ENCODE results near the gene CD79A. TPM values are rescaled to one million over a fixed set of nuclear protein-coding genes. Genes with fewer than 3 reads are reported as not detected.

The CD79A gene
- total and polyA plus RNA-seq, 2 donors (not counting 3 experiments of a cell fraction or from before 2014, with no cell fraction given) = 0.32 TPM; not detected in 1

- no TSS peak for BruUV-seq (replicated peaks)
- Histone ChIP-seq H3K9me1 (replicated peaks; ENCODE audit: control insufficient read depth, extremely low read depth, insufficient read depth, low read length) (no peaks in the 10 kb centered on the region), H3K27me3 (ENCODE audit: control insufficient read depth in 2 of 2, insufficient read depth in 2 of 2, low read length in 2 of 2) (no peaks in the 10 kb centered on the region), H3K4me3 (replicated peaks in 1 of 3; ENCODE audit: insufficient read depth in 1 of 3, low read depth in 1 of 3, low read length in 3 of 3) (no peak overlapping the region), H3K9ac (replicated peaks; ENCODE audit: extremely low read depth, insufficient read depth, low read length) (no peak overlapping the region), H2AFZ (ENCODE audit: low read depth, low read length) (no peak overlapping the region), H4K20me1 (replicated peaks; ENCODE audit: control insufficient read depth, extremely low read depth, insufficient read depth, low read length) (no peaks in the 10 kb centered on the region), H3K4me2 (ENCODE audit: insufficient read depth, low read length) (no peak overlapping the region), H3K79me2 (ENCODE audit: control insufficient read depth, insufficient read depth, low read length) (no peaks in the 10 kb centered on the region), H3K4me1 (ENCODE audit: control insufficient read depth, extremely low read depth, insufficient read depth, low read length) (no peaks in the 10 kb centered on the region), H3K36me3 (ENCODE audit: control insufficient read depth in 2 of 2, extremely low read depth in 1 of 2, insufficient read depth in 2 of 2, low read length in 2 of 2) (no peaks in the 10 kb centered on the region), H3K9me3 (replicated peaks; ENCODE audit: control insufficient read depth, insufficient read depth, low read length) (no peaks in the 10 kb centered on the region), H3K27ac (ENCODE audit: insufficient read depth, low read depth, low read length) (no peak overlapping the region)
- intact Hi-C loops (cut with micrococcal nuclease) (no loop called here), dilution Hi-C loops (cut with MboI; ENCODE audit: extremely low pct_ligation_motif_present, low sequenced_read_pairs) (no loop called here)
- TF ChIP-seq POLR2AphosphoS5 (IDR thresholded peaks at IDR 0.05; ENCODE audit: insufficient read depth, low read depth, low read length) (no peak), POLR2A (IDR thresholded peaks at IDR 0.05; ENCODE audit: low read depth, low read length) (no peak), GATA2 (IDR thresholded peaks at IDR 0.05; ENCODE audit: insufficient read depth, insufficient read length, low read depth, low read length) (no peak), CTCF (IDR thresholded peaks at IDR 0.05; ENCODE audit: extremely low read depth in 1 of 2, insufficient read depth in 1 of 2, low read depth in 1 of 2, low read length in 2 of 2) (no peak), MYC (IDR thresholded peaks at IDR 0.05; ENCODE audit: low read depth, low read length) (no peak), MAX (IDR thresholded peaks at IDR 0.05; ENCODE audit: insufficient read depth, insufficient read length) (no peak), EZH2 (IDR thresholded peaks at IDR 0.05; ENCODE audit: borderline replicate concordance, low read depth, low read length, severe bottlenecking) (no peak), FOS (IDR thresholded peaks at IDR 0.05; ENCODE audit: borderline replicate concordance, insufficient read depth, low read length) (no peak), JUN (IDR thresholded peaks at IDR 0.05; ENCODE audit: borderline replicate concordance, insufficient read depth, insufficient read length, low read depth) (no peak)
- CTCF ChIA-PET = no interaction called here
- POLR2A ChIA-PET = no interaction called here
- FAIRE-seq (no peak), DNase-seq (ENCODE audit: low read depth, low spot score) (no peak)
Observed at GRCh38 chr19:41845051-41845590, 32.0 kb upstream of the CD79A start.
